Measurements from ENCODE around the gene SLC24A3. TPM values are rescaled to one million over a fixed set of nuclear protein-coding genes. Genes with fewer than 3 reads are reported as not detected.
"Not testable (repeated sequence)": the region's sequence is repeated elsewhere in the genome, so short reads cannot be mapped to it uniquely, and the experiment has no call there.

SLC24A3 gene
- polyA plus RNA-seq, 1 donor: 28.9 TPM

- not testable (repeated sequence) for DNase-seq
Measured at GRCh38 chr20:19754201-19754600, 541.8 kb downstream of the SLC24A3 start.

GRCh38 chr20:19756761-19757486 lies 544.5 kb downstream of the SLC24A3 start:
- no peak for DNase-seq

GRCh38 chr20:19757487-19758132 lies 545.2 kb downstream of the SLC24A3 start:
- DNase-seq: peak; percentile 92

GRCh38 chr20:19758133-19758500 lies 545.7 kb downstream of the SLC24A3 start, which contains the start of gene RIN2:
RIN2 (plus strand) TSS chr20:19758258; CDS start chr20:19889602, 131,344 bp downstream.
- DNase-seq: no peak

GRCh38 chr20:19758501-19759331 lies 546.3 kb downstream of the SLC24A3 start:
- peak; percentile 44 for DNase-seq

- DNase-seq: no peak
Measured at GRCh38 chr20:19760371-19760721, 547.9 kb downstream of the SLC24A3 start.

GRCh38 chr20:19761326-19761725 lies 548.9 kb downstream of the SLC24A3 start:
- DNase-seq: no peak

- no peak for DNase-seq
Measured at GRCh38 chr20:19761841-19762240, 549.4 kb downstream of the SLC24A3 start.

- DNase-seq: no peak
Measured at GRCh38 chr20:19764207-19764606, 551.8 kb downstream of the SLC24A3 start.

GRCh38 chr20:19765266-19765665 lies 552.8 kb downstream of the SLC24A3 start:
- no peak for DNase-seq

- no peak for DNase-seq
Measured at GRCh38 chr20:19765913-19766312, 553.5 kb downstream of the SLC24A3 start.

- DNase-seq: no peak
Measured at GRCh38 chr20:19767070-19767469, 554.6 kb downstream of the SLC24A3 start.

GRCh38 chr20:19768325-19768842 lies 555.9 kb downstream of the SLC24A3 start:
- no peak for DNase-seq

GRCh38 chr20:19769507-19769906 lies 557.1 kb downstream of the SLC24A3 start:
- no peak for DNase-seq

- DNase-seq: no peak
Measured at GRCh38 chr20:19770375-19770774, 557.9 kb downstream of the SLC24A3 start.

GRCh38 chr20:19771031-19771430 lies 558.6 kb downstream of the SLC24A3 start:
- no peak for DNase-seq
